ENCODE data around the gene CYP2S1. TPM values are rescaled to one million over a fixed set of nuclear protein-coding genes. Genes with fewer than 3 reads are reported as not detected.
A peak's percentile ranks its signal among the peaks of the same experiment; 100 is the strongest.

The CYP2S1 gene
- total RNA-seq, 1 donor from 2014 or later: 23.4 TPM

- Histone ChIP-seq H3K36me3 (ENCODE audit: control insufficient read depth, insufficient read depth, low read length) (peaks cover 3% of the 10 kb centered on the region), H3K27me3 (ENCODE audit: control insufficient read depth, insufficient read depth, low read length) (no peaks in the 10 kb centered on the region), H3K4me3 (ENCODE audit: low read depth, low read length) (peak overlapping the region; percentile 53)
- FAIRE-seq: no peak
- DNase-seq (ENCODE audit: low read depth): no peak
- no peak for TF ChIP-seq CTCF (IDR thresholded peaks at IDR 0.05; ENCODE audit: insufficient read depth, low read length, severe bottlenecking)
These were observed 25.2 kb downstream of the CYP2S1 start for GRCh38 chr19:41218249-41218614.

- FAIRE-seq (no peak), DNase-seq (ENCODE audit: low read depth) (peak; percentile 94)
- no peak for TF ChIP-seq CTCF (IDR thresholded peaks at IDR 0.05; ENCODE audit: insufficient read depth, low read length, severe bottlenecking)
- Histone ChIP-seq H3K27me3 (ENCODE audit: control insufficient read depth, insufficient read depth, low read length) (no peaks in the 10 kb centered on the region), H3K36me3 (ENCODE audit: control insufficient read depth, insufficient read depth, low read length) (peaks cover 3% of the 10 kb centered on the region), H3K4me3 (ENCODE audit: low read depth, low read length) (peak within 1 kb of the TSS; percentile 53)
These were observed 25.8 kb downstream of the CYP2S1 start, which contains the start of gene AXL for GRCh38 chr19:41218615-41219507. AXL (plus strand) TSS chr19:41219223; CDS start chr19:41219393, 170 bp downstream.

DNA sequence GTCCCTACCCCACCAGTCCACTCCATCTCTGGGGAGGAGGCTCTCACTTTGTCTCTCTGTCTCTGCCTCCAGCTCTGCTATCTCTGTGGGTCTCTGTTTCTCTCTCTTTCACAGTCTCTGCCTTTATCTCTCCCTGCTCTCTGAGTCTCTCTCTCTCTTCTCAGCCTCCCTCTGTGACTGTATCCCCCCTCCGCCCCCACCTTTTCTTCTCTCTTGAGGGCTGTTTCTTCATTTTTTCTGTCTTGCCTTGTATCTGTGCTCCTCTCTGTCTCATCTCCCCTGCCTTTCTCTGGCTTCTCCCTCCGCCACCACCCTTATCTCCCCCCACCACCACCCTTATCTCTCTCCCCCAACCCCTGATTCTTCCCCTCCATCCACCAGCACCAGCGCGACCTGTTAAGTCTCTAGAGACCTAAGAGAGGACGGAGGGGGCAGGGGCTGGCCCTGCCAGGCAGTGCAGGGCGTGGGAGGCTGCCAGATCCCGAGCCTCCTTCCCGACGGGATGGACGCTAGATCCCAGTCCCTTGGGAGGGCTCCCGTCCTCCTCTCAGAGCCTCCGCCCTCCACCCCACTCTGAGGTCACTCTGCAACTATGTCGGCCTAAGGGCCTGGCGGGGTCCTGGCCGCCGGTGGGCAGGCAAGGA lies 27.0 kb downstream of the CYP2S1 start:
- FAIRE-seq: no peak

DNA sequence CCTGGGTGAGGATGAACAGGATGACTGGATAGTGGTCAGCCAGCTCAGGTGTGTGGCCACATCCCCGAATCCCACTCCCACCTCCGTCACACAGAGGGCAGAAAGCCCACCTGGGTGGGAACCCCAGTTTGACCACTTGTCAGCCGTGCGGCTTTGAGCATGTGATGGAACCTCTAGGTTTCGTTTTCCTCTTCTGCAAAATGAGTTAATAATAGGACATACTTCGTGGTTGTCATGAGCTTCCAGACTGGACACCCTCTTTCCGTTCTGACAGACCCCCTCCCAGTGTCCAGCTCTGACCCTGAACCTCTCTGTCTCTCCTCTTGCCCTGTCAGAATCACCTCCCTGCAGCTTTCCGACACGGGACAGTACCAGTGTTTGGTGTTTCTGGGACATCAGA lies 27.8 kb downstream of the CYP2S1 start:
- no peak for FAIRE-seq
- no peak for TF ChIP-seq CTCF (IDR thresholded peaks at IDR 0.05; ENCODE audit: insufficient read depth, low read length, severe bottlenecking)
- no peak overlapping the region for H3K4me3 ChIP-seq (ENCODE audit: low read depth, low read length)
- no peak for DNase-seq (ENCODE audit: low read depth)
- no peaks in the 10 kb centered on the region for H3K27me3 ChIP-seq (ENCODE audit: control insufficient read depth, insufficient read depth, low read length)
- peaks cover 3% of the 10 kb centered on the region for H3K36me3 ChIP-seq (ENCODE audit: control insufficient read depth, insufficient read depth, low read length)

More for the DNA sequence above, 27.0 kb downstream of the CYP2S1 start:
- Histone ChIP-seq H3K4me3 (ENCODE audit: low read depth, low read length) (peak overlapping the region; percentile 53), H3K27me3 (ENCODE audit: control insufficient read depth, insufficient read depth, low read length) (no peaks in the 10 kb centered on the region), H3K36me3 (ENCODE audit: control insufficient read depth, insufficient read depth, low read length) (peaks cover 3% of the 10 kb centered on the region)
- no peak for TF ChIP-seq CTCF (IDR thresholded peaks at IDR 0.05; ENCODE audit: insufficient read depth, low read length, severe bottlenecking)
- no peak for DNase-seq (ENCODE audit: low read depth)

DNA sequence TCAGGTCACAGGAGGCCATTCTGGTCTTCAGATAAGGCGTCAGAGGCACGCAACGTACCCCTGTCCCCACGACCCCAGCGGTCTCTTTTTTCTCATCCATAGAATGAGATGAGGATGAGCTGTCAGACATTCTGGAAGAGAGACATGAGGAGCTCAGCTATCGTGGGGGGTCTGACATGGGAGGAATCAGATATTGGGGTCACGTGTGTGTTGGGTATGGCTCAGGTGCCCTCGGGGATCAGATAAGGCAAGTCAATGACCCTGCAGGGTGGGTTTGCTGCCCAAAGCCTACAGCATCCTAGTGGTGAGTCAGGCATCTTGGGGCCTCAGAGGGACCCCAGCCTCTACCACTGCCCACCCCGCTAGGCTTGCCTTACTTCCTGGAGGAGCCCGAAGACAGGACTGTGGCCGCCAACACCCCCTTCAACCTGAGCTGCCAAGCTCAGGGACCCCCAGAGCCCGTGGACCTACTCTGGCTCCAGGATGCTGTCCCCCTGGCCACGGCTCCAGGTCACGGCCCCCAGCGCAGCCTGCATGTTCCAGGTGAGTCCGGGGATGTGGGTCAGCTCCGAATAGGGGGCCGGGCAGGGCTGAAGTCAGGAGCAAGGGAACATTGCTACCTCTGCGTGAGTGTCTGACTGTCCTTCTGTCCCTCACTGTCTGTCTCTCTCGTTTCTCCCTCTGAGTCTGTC lies 28.6 kb downstream of the CYP2S1 start:
- peaks cover 3% of the 10 kb centered on the region for H3K36me3 ChIP-seq (ENCODE audit: control insufficient read depth, insufficient read depth, low read length)
- DNase-seq (ENCODE audit: low read depth): no peak
- FAIRE-seq: no peak
- H3K27me3 ChIP-seq (ENCODE audit: control insufficient read depth, insufficient read depth, low read length): no peaks in the 10 kb centered on the region
- H3K4me3 ChIP-seq (ENCODE audit: low read depth, low read length): no peak overlapping the region
- TF ChIP-seq CTCF (IDR thresholded peaks at IDR 0.05; ENCODE audit: insufficient read depth, low read length, severe bottlenecking): no peak
